Osteocyte (in vitro differentiated cells): Measurements from ENCODE around the gene NIFK. TPM values are rescaled to one million over a fixed set of nuclear protein-coding genes. Genes with fewer than 3 reads are reported as not detected.
"Not testable (repeated sequence)": the region's sequence is repeated elsewhere in the genome, so short reads cannot be mapped to it uniquely, and the experiment has no call there.

Source experiments
- DNase-seq: peaks from one replicate; pipeline ENCODE4 v3.0.0; 2021; ENCODE audit warnings: mixed read lengths; ENCODE audit not compliant: unreplicated experiment; ENCODE audit errors: extremely low spot score
- H3K27ac Mint-ChIP-seq: one replicate; pipeline ENCODE4 v1.8.0; 2021; ENCODE audit warnings: mild to moderate bottlenecking, mixed read lengths; ENCODE audit not compliant: unreplicated experiment
- H3K27me3 Mint-ChIP-seq: one replicate; pipeline ENCODE4 v1.8.0; 2021; ENCODE audit warnings: mixed read lengths; ENCODE audit not compliant: unreplicated experiment
- H3K36me3 Mint-ChIP-seq: one replicate; pipeline ENCODE4 v1.8.0; 2021; ENCODE audit warnings: mixed read lengths; ENCODE audit not compliant: unreplicated experiment
- H3K4me1 Mint-ChIP-seq: one replicate; pipeline ENCODE4 v1.8.0; 2021; ENCODE audit warnings: mixed read lengths; ENCODE audit not compliant: unreplicated experiment
- H3K4me3 Mint-ChIP-seq: one replicate; pipeline ENCODE4 v1.8.0; 2021; ENCODE audit warnings: mild to moderate bottlenecking, moderate library complexity, mixed read lengths; ENCODE audit not compliant: unreplicated experiment
- H3K9me3 Mint-ChIP-seq: one replicate; pipeline ENCODE4 v1.8.0; 2021; ENCODE audit warnings: mixed read lengths; ENCODE audit not compliant: unreplicated experiment
- CTCF ChIP-seq: fragments of 200-600 bp; sonication (generic); IDR thresholded peaks from 2 replicates; pipeline ENCODE4 v1.5.0; 2021; ENCODE audit warnings: antibody characterized with exemption, mild to moderate bottlenecking, moderate library complexity
- total RNA-seq: library from RNA; stranded (reverse); gene quantifications from 2 replicates; pipeline ENCODE4 v1.2.1, GENCODE V29; 2021

NIFK gene
- total RNA-seq, 1 donor from 2014 or later = 41.0 TPM

GRCh38 chr2:121746071-121746578, 9.4 kb upstream of the NIFK start:
- no peak for DNase-seq
- no peaks in the 10 kb centered on the region for H3K4me1 Mint-ChIP-seq
- H3K36me3 Mint-ChIP-seq = no peaks in the 10 kb centered on the region
- peaks cover 16% of the 10 kb centered on the region for H3K27me3 Mint-ChIP-seq
- no peak overlapping the region for H3K4me3 Mint-ChIP-seq
- TF ChIP-seq CTCF = no peak
- H3K27ac Mint-ChIP-seq = no peak overlapping the region
- H3K9me3 Mint-ChIP-seq = no peaks in the 10 kb centered on the region

DNA sequence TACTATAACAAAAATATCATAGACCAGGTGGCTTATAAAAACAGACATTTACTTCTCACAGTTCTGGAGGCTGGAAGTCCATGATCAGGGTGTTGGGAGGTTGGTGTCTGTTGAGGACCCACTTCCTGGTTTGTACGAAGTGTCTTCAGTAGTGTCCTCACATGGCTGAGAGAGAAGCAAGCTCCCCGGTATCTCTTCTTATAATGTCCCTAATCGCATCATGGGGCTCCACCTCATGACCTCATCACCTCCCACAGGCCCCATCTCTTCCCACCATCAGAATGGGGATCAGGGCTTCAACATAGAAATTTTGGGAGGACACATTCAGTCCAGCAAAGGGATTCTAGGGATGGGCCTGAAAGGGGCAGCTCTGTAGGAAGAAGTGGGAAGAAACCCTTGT, 4.8 kb upstream of the NIFK start:
- Mint-ChIP-seq H3K36me3 (no peaks in the 10 kb centered on the region), H3K4me3 (no peak overlapping the region), H3K27me3 (peaks cover 6% of the 10 kb centered on the region), H3K4me1 (no peaks in the 10 kb centered on the region), H3K27ac (no peak overlapping the region), H3K9me3 (no peaks in the 10 kb centered on the region)
- no peak for DNase-seq
- TF ChIP-seq CTCF = no peak

DNA sequence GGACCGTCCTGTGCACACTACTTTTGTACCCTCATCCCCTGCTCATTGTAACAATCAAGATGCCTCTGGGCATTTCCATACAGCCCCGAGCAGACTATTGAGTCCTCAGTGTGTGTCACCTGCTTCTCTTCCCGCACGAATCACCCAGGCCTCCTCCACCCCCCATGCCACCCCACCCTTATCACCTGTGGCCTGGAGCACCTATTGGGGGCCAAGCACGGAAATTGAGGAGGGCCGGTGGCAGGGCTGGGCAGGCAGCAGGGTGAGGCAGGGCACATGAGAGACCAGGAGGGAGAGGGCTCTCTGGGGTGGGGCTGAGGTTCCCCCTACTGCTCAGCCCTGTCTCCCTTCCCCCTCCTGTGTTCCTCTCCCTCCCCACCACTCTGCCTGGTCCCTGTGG, 4.3 kb upstream of the NIFK start:
- Mint-ChIP-seq H3K27ac (no peak overlapping the region), H3K36me3 (no peaks in the 10 kb centered on the region), H3K27me3 (peaks cover 6% of the 10 kb centered on the region), H3K4me1 (no peaks in the 10 kb centered on the region), H3K9me3 (no peaks in the 10 kb centered on the region), H3K4me3 (no peak overlapping the region)
- DNase-seq = no peak
- TF ChIP-seq CTCF = no peak

DNA sequence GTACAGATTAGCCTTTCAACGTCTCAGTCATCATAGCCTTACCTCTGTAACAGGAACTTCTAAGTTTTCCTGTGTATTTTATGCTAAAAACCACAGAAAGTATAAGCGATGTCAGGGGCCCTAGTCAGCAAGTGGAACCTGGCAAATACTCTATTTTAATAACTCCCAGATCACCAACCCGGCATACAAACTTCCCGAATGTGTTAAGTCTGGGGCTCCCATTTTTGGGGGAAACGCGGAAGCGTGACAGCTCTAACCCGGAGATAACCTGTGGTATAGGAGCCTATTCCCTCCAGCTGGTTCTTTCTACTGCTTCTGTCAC, 574 bp downstream of the NIFK start:
- no peak for TF ChIP-seq CTCF
- Mint-ChIP-seq H3K9me3 (no peaks in the 10 kb centered on the region), H3K4me3 (peak overlapping the region; percentile 95), H3K4me1 (peaks cover 12% of the 10 kb centered on the region), H3K27ac (peak overlapping the region; percentile 89), H3K36me3 (peaks cover 15% of the 10 kb centered on the region), H3K27me3 (no peaks in the 10 kb centered on the region)
- DNase-seq = no peak

GRCh38 chr2:121735518-121736074, 1.1 kb downstream of the NIFK start:
- no peak for DNase-seq
- Mint-ChIP-seq H3K27ac (peak overlapping the region; percentile 89), H3K4me1 (peaks cover 12% of the 10 kb centered on the region), H3K4me3 (peak overlapping the region; percentile 95), H3K9me3 (no peaks in the 10 kb centered on the region), H3K27me3 (no peaks in the 10 kb centered on the region), H3K36me3 (peaks cover 19% of the 10 kb centered on the region)
- TF ChIP-seq CTCF = no peak

DNA sequence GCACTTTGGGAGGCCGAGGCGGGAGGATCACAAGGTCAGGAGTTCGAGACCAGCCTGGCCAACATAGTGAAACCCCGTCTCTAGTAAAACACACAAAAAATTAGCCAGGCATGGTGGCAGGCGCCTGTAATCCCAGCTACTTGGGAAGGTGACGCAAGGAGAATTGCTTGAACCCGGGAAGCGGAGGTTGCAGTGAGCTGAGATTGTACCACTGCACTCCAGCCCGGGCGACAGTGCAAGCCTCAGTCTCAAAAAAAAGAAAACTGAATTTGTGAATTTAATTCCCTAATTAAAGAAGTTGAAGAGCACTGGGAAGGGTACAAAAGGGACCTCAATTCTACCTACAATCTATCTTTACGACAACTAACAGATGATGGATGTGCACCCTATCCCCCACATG, 2.1 kb downstream of the NIFK start:
- not testable (repeated sequence) for H3K9me3 Mint-ChIP-seq, H3K4me3 Mint-ChIP-seq, H3K27ac Mint-ChIP-seq, H3K27me3 Mint-ChIP-seq
- peak; percentile 36 for DNase-seq
- H3K4me1 Mint-ChIP-seq = peaks cover 12% of the 10 kb centered on the region
- peaks cover 21% of the 10 kb centered on the region for H3K36me3 Mint-ChIP-seq
